Measurements from ENCODE around the gene PDE7B. TPM values are rescaled to one million over a fixed set of nuclear protein-coding genes. Genes with fewer than 3 reads are reported as not detected.

PDE7B gene
- total RNA-seq, 1 donor from 2014 or later, result 13.3 TPM

DNA sequence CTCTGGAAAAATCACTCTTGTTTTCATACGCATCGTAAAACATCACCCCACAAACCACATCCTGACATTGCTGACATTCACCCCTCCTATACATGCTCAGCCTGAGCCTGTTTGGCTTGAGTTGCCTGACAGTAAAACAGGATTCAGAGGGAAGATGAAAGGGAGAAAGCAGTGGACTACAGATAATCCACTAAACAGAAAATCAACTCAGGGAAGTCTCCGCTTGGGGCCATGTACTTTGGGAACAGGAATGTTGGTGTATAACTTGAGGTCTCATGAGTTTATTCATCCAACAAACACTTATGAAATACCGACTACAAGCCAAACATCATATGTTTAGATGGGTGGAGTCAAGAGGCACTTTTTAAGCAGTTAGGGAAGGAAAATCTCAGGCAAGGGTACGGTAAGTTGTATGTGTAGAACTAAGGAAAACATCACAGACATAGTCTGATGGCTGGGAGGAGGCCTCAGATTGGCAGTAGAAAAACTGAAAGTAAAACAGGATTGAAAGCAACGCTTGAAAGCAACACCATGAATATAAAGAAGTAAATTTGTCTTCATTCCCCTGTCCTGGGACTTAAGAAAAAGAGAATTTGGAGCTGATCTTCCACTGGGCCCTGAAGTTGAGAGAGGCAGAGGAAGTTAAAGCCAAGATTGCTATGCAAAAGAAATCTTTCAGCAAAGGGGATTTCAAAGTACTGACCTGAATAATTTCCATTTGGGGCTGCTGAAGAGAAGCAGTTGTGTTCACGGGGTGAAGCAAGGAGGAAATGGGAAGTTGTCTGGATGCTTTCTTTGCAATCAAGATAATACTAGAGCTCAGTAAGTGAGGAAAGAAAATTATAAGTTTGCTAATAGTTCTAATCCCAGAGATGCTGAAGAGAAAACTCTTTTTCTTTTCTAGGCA, 28.8 kb downstream of the PDE7B start:
- DNase-seq (ENCODE audit: low spot score) (no peak), ATAC-seq (peak; percentile 65)
- intact Hi-C loops (cut with DNase I), result no loop called here

- ATAC-seq (no peak), DNase-seq (ENCODE audit: low spot score) (no peak)
- intact Hi-C loops (cut with DNase I), result no loop called here
These were observed 31.5 kb downstream of the PDE7B start for GRCh38 chr6:135883045-135883444.

DNA sequence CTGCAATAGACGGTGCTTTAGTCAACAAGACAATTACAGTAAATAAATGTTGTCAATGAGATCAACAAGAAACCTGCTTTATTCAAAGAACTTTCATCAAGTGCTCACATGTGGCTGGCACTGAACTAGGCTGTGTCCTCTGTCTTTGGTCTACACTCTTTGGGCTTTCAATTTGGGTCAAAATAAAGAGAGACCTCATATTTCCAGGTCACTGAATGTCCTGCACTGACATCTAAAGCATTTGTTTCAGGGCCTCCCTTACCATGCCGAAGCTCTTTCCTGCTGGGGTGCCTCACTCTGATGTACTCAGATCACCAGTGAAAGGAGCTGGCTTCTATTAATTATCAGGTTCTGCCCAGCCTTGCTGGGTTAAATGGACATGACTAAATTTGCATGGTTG, 32.0 kb downstream of the PDE7B start:
- ATAC-seq (no peak), DNase-seq (ENCODE audit: low spot score) (no peak)
- intact Hi-C loops (cut with DNase I), result no loop called here

DNA sequence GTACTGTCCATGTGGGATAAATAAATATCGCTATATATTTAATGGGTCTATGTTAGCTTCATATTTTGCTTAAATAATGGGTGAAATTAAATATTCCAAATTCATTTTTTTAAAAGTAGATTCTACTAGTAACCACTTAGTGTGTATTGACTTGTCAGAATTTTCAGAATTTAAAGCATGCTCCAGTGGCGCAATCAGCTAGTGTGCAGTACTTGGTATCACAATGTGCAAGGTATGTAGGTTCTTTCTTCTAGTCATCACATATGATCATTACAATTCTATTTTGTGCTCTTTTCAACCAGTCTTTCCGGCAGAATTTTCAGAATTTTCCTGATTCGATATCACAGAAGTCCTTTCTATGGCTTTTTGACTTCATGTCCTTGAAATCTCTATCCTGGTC, 32.6 kb downstream of the PDE7B start:
- intact Hi-C loops (cut with DNase I), result no loop called here
- ATAC-seq (no peak), DNase-seq (ENCODE audit: low spot score) (no peak)

DNA sequence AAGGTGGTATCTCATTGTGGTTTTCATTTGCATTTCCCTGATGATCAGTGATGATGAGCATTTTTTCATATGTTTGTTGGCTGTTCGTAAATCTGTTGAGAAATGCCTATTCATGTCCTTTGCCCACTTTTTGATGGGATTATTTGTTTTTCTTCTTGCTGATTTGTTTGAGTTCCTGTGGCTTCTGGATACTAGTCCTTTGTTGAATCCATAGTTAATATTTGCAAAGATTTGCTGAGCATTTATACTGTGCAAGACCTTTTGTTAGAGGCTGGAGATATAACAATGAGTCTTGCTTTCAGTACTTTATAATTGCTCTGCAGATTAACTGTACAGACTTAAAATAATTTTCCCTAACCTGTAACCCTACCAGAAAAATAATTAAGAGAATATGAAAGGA, 35.6 kb downstream of the PDE7B start:
- intact Hi-C loops (cut with DNase I), result no loop called here
- DNase-seq (ENCODE audit: low spot score), result no peak
- ATAC-seq, result no peak

- ATAC-seq, result no peak
These were observed 37.3 kb downstream of the PDE7B start for GRCh38 chr6:135888818-135889217.

GRCh38 chr6:135890876-135891275, 39.4 kb downstream of the PDE7B start:
- intact Hi-C loops (cut with DNase I), result no loop called here
- DNase-seq (ENCODE audit: low spot score), result no peak
- ATAC-seq, result no peak

More at GRCh38 chr6:135888818-135889217, 37.3 kb downstream of the PDE7B start:
- no peak for DNase-seq (ENCODE audit: low spot score)
- intact Hi-C loops (cut with DNase I), result no loop called here

- ATAC-seq (no peak), DNase-seq (ENCODE audit: low spot score) (no peak)
- intact Hi-C loops (cut with DNase I), result no loop called here
These were observed 40.2 kb downstream of the PDE7B start for GRCh38 chr6:135891710-135892109.

DNA sequence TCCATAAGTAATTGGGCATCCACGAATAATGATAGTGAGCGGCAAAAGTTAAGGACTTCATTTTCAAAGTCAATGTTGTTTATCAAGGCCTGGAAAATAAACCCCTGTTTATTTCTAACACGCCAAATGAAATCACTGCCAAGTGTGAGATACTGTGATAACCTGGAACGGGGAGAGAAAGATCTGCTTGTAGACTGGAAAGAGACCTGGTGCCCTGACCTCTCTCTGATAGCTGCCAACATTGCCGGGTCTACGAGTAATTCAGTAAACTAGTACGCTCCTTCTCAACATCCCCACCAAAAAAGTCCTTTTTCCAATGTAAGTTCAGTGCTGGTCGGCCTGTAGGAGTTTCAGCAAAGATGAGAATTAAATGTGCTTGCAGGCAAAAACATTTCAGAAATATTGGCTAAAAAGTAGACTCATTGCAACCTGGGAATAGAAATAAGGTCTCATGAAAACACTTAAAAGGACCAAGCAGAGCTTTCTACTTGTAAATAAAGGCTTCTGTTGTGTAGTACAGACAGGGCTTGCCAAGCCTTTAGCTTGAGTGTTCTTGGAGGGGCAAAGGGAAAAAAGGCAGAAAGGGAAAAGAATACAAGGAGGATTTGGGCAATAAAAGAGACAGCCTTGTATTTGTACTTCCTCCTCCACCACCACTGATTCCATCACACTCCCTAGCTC, 43.9 kb downstream of the PDE7B start:
- intact Hi-C loops (cut with DNase I), result no loop called here
- peak; percentile 82 for ATAC-seq

DNA sequence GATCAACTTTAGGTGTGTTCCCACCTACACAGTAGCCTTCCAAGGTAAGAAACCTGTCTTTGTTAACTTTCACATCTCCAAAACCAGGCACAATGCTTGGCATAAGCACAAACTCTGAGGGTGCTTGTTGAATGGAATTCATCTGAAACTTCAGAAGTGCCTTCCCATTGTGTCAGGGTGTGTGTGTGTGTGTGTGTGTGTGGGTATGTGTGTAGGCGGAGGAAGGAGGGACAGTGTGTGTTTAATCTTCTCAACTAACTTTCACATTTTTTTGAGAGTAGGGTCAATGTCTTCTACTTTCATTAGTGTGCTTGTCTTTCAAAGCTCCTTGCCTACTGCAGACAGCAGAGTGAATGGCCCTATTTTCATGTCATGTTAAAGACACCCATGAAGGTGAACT, 45.6 kb downstream of the PDE7B start:
- DNase-seq (ENCODE audit: low spot score), result no peak
- intact Hi-C loops (cut with DNase I), result no loop called here
- ATAC-seq, result no peak

More for the DNA sequence above, 43.9 kb downstream of the PDE7B start:
- DNase-seq (ENCODE audit: low spot score), result no peak

- intact Hi-C loops (cut with DNase I), result no loop called here
- peak; percentile 91 for ATAC-seq
- peak; percentile 81 for DNase-seq (ENCODE audit: low spot score)
These were observed 50.4 kb downstream of the PDE7B start for GRCh38 chr6:135901774-135902524.

DNA sequence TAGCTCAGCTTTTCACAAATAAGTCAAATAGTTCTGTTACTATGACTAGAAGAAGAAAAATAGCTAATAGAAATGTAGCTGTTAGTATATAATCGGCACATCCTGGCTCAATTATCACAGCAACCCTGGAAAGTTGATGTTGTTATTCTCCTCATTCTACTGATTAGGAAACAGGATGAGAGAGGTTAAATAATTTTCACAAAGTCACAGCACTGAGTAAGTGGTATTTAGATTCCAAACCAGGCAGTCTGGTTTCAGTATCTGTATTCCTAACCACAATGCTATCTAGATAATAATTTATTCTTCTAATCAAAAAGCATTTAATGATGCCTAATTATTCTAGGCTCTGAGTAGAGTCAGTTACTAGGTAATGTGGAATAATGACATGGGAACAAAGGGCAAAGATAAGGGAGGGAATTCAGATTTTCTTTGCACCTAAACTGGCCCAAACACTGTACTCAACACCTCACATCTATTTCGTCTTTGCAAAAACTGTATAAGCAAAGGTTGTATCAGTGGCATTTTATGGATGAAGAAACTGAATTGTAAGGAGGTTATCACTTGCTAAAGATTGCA, 51.3 kb downstream of the PDE7B start:
- ATAC-seq (no peak), DNase-seq (ENCODE audit: low spot score) (no peak)
- intact Hi-C loops (cut with DNase I), result no loop called here

GRCh38 chr6:135904666-135905065, 53.2 kb downstream of the PDE7B start:
- DNase-seq (ENCODE audit: low spot score) (no peak), ATAC-seq (no peak)
- intact Hi-C loops (cut with DNase I), result no loop called here

- intact Hi-C loops (cut with DNase I), result no loop called here
- DNase-seq (ENCODE audit: low spot score) (peak; percentile 68), ATAC-seq (peak; percentile 59)
These were observed 54.3 kb downstream of the PDE7B start for GRCh38 chr6:135905604-135906300.

DNA sequence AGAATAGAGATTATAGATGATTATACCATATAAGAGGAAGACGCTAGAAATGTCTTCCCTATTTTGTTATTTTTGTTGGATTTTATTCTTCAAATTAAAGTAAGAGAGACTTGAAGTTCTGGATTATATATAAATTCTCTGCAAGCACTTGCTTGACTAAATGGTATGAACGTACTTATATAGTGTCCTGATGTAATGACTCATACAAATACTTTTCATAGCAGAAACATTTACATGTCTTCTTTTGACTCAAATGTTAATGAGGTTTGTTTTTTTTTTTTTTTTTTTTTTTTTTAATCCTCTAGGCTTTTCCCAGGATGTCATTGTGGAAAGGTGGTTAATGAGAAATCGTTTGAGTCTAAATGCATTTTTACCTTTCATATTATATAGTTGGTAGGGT, 55.0 kb downstream of the PDE7B start:
- intact Hi-C loops (cut with DNase I), result no loop called here
- ATAC-seq (no peak), DNase-seq (ENCODE audit: low spot score) (no peak)

DNA sequence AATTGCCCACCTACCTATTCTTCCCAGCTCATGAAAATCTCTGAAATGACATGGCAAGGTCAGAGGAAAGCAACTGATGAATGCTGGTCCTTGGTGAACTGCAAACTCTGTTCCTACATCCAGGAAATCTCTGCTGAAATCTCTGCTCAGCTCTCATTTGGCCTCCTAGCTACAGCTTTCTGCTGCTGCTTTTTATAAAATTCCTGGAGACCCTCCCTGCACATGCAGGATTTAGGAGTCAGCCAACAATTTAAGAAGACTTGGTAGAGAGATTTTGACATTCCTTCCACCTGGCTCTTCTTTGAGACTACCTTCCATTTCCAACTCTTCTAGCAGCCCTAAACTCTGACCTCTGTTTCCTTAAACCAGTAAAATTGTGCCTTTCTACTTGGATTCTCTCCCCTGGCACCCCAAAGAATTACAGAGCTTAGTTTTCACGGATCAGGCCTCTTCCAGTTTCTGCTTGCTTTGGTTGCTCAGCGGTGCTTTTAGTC, 55.5 kb downstream of the PDE7B start:
- intact Hi-C loops (cut with DNase I), result no loop called here
- ATAC-seq (no peak), DNase-seq (ENCODE audit: low spot score) (no peak)

GRCh38 chr6:135909737-135910387, 58.4 kb downstream of the PDE7B start:
- intact Hi-C loops (cut with DNase I), result no loop called here
- ATAC-seq (peak; percentile 30), DNase-seq (ENCODE audit: low spot score) (no peak)
